Adrenal gland (tissue), 5 donors: ENCODE measurements around the gene SCYL3.

Experiments used
- POLR2A ChIP-seq, 2 donors: fragments of 450-650 bp; IDR thresholded peaks; one replicate each; pipeline ENCODE4 v1.6.1; 2017; ENCODE audit warnings: antibody characterized with exemption in 2 of 2, mild to moderate bottlenecking in 2 of 2, moderate library complexity in 1 of 2
- TF ChIP-seq, protein P1 (sequence below), 6 experiments: fragments of 450-650 bp in 4 of 6; fragments of 200-600 bp in 2 of 6; sonication (generic) in 1 of 6; IDR thresholded peaks; 1 replicate in 5 of 6; 2 replicates in 1 of 6; pipeline versions ENCODE4 v1.5.1 to v1.8.0; 2016 to 2021; ENCODE audit warnings: antibody characterized with exemption in 6 of 6, mild to moderate bottlenecking in 2 of 6, moderate library complexity in 1 of 6
- donor health status: DM: no; HTN: no; CAD: no.

DNA sequence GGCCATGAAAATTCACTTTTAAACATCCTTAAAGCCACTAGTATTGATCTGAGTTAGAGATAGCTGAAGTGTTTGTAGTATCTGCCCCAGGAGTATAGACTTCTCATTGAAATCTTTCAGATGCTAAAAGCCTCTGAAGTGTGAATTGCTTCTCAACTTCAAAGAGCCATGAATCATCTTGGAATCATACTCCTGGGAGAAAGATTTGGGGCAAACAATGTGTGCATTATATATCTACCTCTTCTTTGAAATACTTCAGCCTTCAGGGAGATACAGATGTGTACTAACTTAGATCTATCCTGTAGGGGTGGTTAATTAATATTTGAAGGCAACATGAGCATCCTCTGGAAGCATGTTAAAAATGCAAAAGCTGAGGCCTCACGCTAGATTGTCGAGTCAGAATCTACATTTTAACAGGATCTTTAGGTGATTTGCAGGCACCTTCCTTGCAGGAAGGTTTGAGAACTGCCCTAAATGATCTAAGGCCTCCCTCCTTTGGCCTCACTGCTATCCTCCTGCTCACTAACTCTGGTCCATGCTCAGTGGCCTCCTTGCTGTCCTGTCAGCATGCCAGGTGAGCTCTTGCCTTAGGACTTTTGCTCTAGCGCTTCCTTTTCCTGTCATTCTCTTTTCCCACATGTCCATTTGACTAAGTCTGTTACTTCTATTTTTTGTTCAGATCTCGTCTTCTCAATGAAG, 6.0 kb upstream of the SCYL3 start:
- TF ChIP-seq, protein P1, sequence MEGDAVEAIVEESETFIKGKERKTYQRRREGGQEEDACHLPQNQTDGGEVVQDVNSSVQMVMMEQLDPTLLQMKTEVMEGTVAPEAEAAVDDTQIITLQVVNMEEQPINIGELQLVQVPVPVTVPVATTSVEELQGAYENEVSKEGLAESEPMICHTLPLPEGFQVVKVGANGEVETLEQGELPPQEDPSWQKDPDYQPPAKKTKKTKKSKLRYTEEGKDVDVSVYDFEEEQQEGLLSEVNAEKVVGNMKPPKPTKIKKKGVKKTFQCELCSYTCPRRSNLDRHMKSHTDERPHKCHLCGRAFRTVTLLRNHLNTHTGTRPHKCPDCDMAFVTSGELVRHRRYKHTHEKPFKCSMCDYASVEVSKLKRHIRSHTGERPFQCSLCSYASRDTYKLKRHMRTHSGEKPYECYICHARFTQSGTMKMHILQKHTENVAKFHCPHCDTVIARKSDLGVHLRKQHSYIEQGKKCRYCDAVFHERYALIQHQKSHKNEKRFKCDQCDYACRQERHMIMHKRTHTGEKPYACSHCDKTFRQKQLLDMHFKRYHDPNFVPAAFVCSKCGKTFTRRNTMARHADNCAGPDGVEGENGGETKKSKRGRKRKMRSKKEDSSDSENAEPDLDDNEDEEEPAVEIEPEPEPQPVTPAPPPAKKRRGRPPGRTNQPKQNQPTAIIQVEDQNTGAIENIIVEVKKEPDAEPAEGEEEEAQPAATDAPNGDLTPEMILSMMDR (IDR thresholded peaks at IDR 0.05): no peak
- no peak for TF ChIP-seq POLR2A (IDR thresholded peaks at IDR 0.05)
